H1 (cell line): ENCODE results near the gene POLA1. TPM values are rescaled to one million over a fixed set of nuclear protein-coding genes. Genes with fewer than 3 reads are reported as not detected.

Experiments
- CTCF ChIA-PET: fragments of 300-600 bp; sonication (Branson Sonifier 250); formaldehyde crosslinking; loops from one replicate; lab custom pipeline; 2021; ENCODE audit not compliant: partially characterized antibody; lab: Charles Lee
- POLR2A ChIA-PET: fragments of 300-600 bp; sonication (Branson Sonifier 250); formaldehyde crosslinking; loops from one replicate; lab custom pipeline; 2021; ENCODE audit warnings: inconsistent platforms; ENCODE audit not compliant: partially characterized antibody; lab: Charles Lee
- DNase-seq, 2 experiments: peaks; one replicate each; pipeline versions ENCODE4 v3.0.0 to v3.0.0-alpha.2; 2010 to 2022; ENCODE audit warnings: low spot score in 2 of 2, low read depth in 1 of 2, mixed read lengths in 1 of 2
- FAIRE-seq: peaks from 2 replicates; lab custom pipeline; 2011; peaks lifted over from hg19 to GRCh38; lab: Jason Lieb, UNC
- H2AFZ ChIP-seq: 2 replicates; pipeline ENCODE4 v1.8.1; 2012; ENCODE audit warnings: low read length, inconsistent platforms
- H2AK5ac ChIP-seq: 2 replicates; pipeline ENCODE4 v1.6.1; 2013; ENCODE audit warnings: low read depth, low read length
- H2BK120ac ChIP-seq: replicated peaks from 2 replicates; pipeline ENCODE3; 2013; ENCODE audit warnings: low read depth, low read length, inconsistent platforms
- H2BK12ac ChIP-seq: 2 replicates; pipeline ENCODE4 v1.6.1; 2013; ENCODE audit warnings: low read depth, low read length
- H2BK15ac ChIP-seq: 2 replicates; pipeline ENCODE4 v1.6.1; 2013; ENCODE audit warnings: low read length
- H2BK20ac ChIP-seq: 2 replicates; pipeline ENCODE4 v1.6.1; 2013; ENCODE audit warnings: low read length
- H2BK5ac ChIP-seq: 2 replicates; pipeline ENCODE4 v1.6.1; 2013; ENCODE audit warnings: low read depth, low read length
- H3K14ac ChIP-seq: 2 replicates; pipeline ENCODE4 v1.6.1; 2013; ENCODE audit warnings: inconsistent platforms; ENCODE audit not compliant: insufficient read length
- H3K18ac ChIP-seq: 2 replicates; pipeline ENCODE4 v1.6.1; 2013; ENCODE audit warnings: low read length; ENCODE audit errors: extremely low read depth
- H3K23ac ChIP-seq: 2 replicates; pipeline ENCODE4 v1.6.1; 2013; ENCODE audit warnings: inconsistent platforms; ENCODE audit not compliant: insufficient read length
- H3K23me2 ChIP-seq: 2 replicates; pipeline ENCODE4 v1.6.1; 2013; ENCODE audit warnings: low read depth, low read length
- H3K27ac ChIP-seq: 2 replicates; pipeline ENCODE4 v1.6.1; 2011; ENCODE audit warnings: low read depth, low read length, inconsistent platforms
- H3K27me3 ChIP-seq, 4 experiments: replicated peaks in 1 of 4; 1 replicate in 1 of 4; 2 replicates in 3 of 4; pipeline versions ENCODE4 v1.6.1 to v1.8.1; 2011 to 2013; ENCODE audit warnings: low read length in 3 of 4, mild to moderate bottlenecking in 3 of 4, inconsistent platforms in 2 of 4, mixed read lengths in 2 of 4, moderate library complexity in 1 of 4; ENCODE audit not compliant: control insufficient read depth in 3 of 4, insufficient read depth in 3 of 4; ENCODE audit errors: extremely low read depth in 1 of 4
- H3K36me3 ChIP-seq, 4 experiments: 2 replicates each; pipeline versions ENCODE4 v1.6.1 to v1.8.1; 2011 to 2013; ENCODE audit warnings: mild to moderate bottlenecking in 4 of 4, low read length in 3 of 4, moderate library complexity in 2 of 4, control low read depth in 1 of 4, inconsistent platforms in 1 of 4; ENCODE audit not compliant: insufficient read depth in 4 of 4, control insufficient read depth in 2 of 4
- H3K4ac ChIP-seq: replicated peaks from 2 replicates; pipeline ENCODE3; 2013; ENCODE audit warnings: low read length, low read depth, mixed read lengths, inconsistent platforms; ENCODE audit not compliant: insufficient read length
- H3K4me1 ChIP-seq, 4 experiments: replicated peaks in 1 of 4; 1 replicate in 1 of 4; 2 replicates in 3 of 4; pipeline versions ENCODE4 v1.6.1 to v1.8.1; 2011 to 2013; ENCODE audit warnings: low read length in 3 of 4, inconsistent platforms in 2 of 4, mixed read lengths in 1 of 4; ENCODE audit not compliant: insufficient read depth in 4 of 4, control insufficient read depth in 3 of 4
- H3K4me2 ChIP-seq, 2 experiments: 2 replicates each; pipeline versions ENCODE4 v1.6.1 to v1.8.1; 2011 to 2013; ENCODE audit warnings: low read depth in 2 of 2, low read length in 2 of 2, control low read depth in 1 of 2, inconsistent platforms in 1 of 2, mild to moderate bottlenecking in 1 of 2; ENCODE audit not compliant: insufficient read depth in 1 of 2
- H3K4me3 ChIP-seq, 4 experiments: fragments of 200-600, 300-600 bp in 1 of 4; sonication (generic), shearing (Covaris generic), sonication (Bioruptor Twin) in 1 of 4; 2 replicates each; pipeline versions ENCODE4 v1.5.1 to v1.8.1; 2011 to 2016; ENCODE audit warnings: low read length in 4 of 4, low read depth in 3 of 4, control low read depth in 2 of 4, inconsistent platforms in 2 of 4, mild to moderate bottlenecking in 2 of 4, mixed read lengths in 1 of 4, moderate library complexity in 1 of 4; ENCODE audit not compliant: insufficient read depth in 2 of 4; ENCODE audit errors: extremely low read depth in 1 of 4
- H3K56ac ChIP-seq: replicated peaks from 2 replicates; pipeline ENCODE3; 2013; ENCODE audit warnings: low read depth, mild to moderate bottlenecking, mixed read lengths, low read length, inconsistent platforms; ENCODE audit not compliant: insufficient read length
- H3K79me1 ChIP-seq: 2 replicates; pipeline ENCODE4 v1.6.1; 2013; ENCODE audit warnings: low read depth, low read length, control low read depth
- H3K79me2 ChIP-seq, 2 experiments: 2 replicates each; pipeline versions ENCODE4 v1.6.1 to v1.8.1; 2012 to 2013; ENCODE audit warnings: low read length in 2 of 2, mild to moderate bottlenecking in 2 of 2, inconsistent platforms in 1 of 2; ENCODE audit not compliant: insufficient read depth in 2 of 2, control insufficient read depth in 1 of 2
- H3K9ac ChIP-seq, 4 experiments: replicated peaks in 1 of 4; 1 replicate in 1 of 4; 2 replicates in 3 of 4; pipeline versions ENCODE4 v1.6.1 to v1.8.1; 2011 to 2013; ENCODE audit warnings: low read depth in 3 of 4, low read length in 3 of 4, control low read depth in 2 of 4, mild to moderate bottlenecking in 2 of 4, moderate library complexity in 2 of 4, inconsistent platforms in 1 of 4; ENCODE audit errors: extremely low read depth in 1 of 4
- H3K9me3 ChIP-seq, 2 experiments: 2 replicates each; pipeline versions ENCODE4 v1.6.1 to v1.8.1; 2012 to 2013; ENCODE audit warnings: mild to moderate bottlenecking in 2 of 2, moderate library complexity in 2 of 2, control low read depth in 1 of 2, inconsistent platforms in 1 of 2, low read depth in 1 of 2, low read length in 1 of 2, mixed read lengths in 1 of 2; ENCODE audit not compliant: insufficient read depth in 2 of 2
- H4K20me1 ChIP-seq, 2 experiments: replicated peaks in 1 of 2; 2 replicates each; pipeline versions ENCODE3 to v1.8.1; 2011 to 2013; ENCODE audit warnings: inconsistent platforms in 2 of 2, low read length in 2 of 2, mild to moderate bottlenecking in 1 of 2; ENCODE audit not compliant: insufficient read depth in 2 of 2, control insufficient read depth in 1 of 2
- H4K5ac ChIP-seq: 2 replicates; pipeline ENCODE4 v1.6.1; 2013; ENCODE audit warnings: low read length, low read depth, mixed read lengths, inconsistent platforms; ENCODE audit not compliant: insufficient read length
- H4K8ac ChIP-seq: 2 replicates; pipeline ENCODE4 v1.8.0; 2013; ENCODE audit warnings: mild to moderate bottlenecking, moderate library complexity, low read length, inconsistent platforms; ENCODE audit not compliant: insufficient read depth; ENCODE audit errors: extremely low read depth
- H4K91ac ChIP-seq: replicated peaks from 2 replicates; pipeline ENCODE3; 2013; ENCODE audit warnings: low read length, mixed read lengths, inconsistent platforms; ENCODE audit not compliant: insufficient read length
- ASH2L ChIP-seq: fragments of 200-600, 300-600 bp; sonication (generic); IDR thresholded peaks from one replicate; pipeline ENCODE4 v1.7.1; 2017; ENCODE audit warnings: low read length
- BACH1 ChIP-seq: IDR thresholded peaks from 2 replicates; pipeline ENCODE4 v1.6.1; 2012; ENCODE audit warnings: low read length, improper control_type of control experiment
- EGR1 ChIP-seq: IDR thresholded peaks from 2 replicates; pipeline ENCODE4 v1.6.1; 2011; ENCODE audit warnings: low read depth, low read length, borderline replicate concordance
- GABPA ChIP-seq: IDR thresholded peaks from 2 replicates; pipeline ENCODE4 v1.6.1; 2011; ENCODE audit warnings: mild to moderate bottlenecking, low read length, moderate library complexity, borderline replicate concordance; ENCODE audit not compliant: insufficient read depth
- GTF2F1 ChIP-seq: IDR thresholded peaks from 2 replicates; pipeline ENCODE4 v1.6.1; 2012; ENCODE audit warnings: low read depth, low read length, improper control_type of control experiment, borderline replicate concordance
- HDAC2 ChIP-seq, 2 experiments: fragments of 300-600 bp in 1 of 2; sonication (generic) in 1 of 2; IDR thresholded peaks; 2 replicates each; pipeline ENCODE4 v1.6.1; 2011 to 2012; ENCODE audit warnings: low read depth in 2 of 2, low read length in 2 of 2, mild to moderate bottlenecking in 2 of 2, moderate library complexity in 2 of 2, borderline replicate concordance in 1 of 2, inconsistent platforms in 1 of 2
- KDM4A ChIP-seq: IDR thresholded peaks from one replicate; pipeline ENCODE4 v1.7.1; 2012; ENCODE audit warnings: low read depth, mild to moderate bottlenecking, moderate library complexity, low read length, inconsistent platforms; ENCODE audit not compliant: severe bottlenecking
- MAFK ChIP-seq: IDR thresholded peaks from 2 replicates; pipeline ENCODE4 v1.6.1; 2012; ENCODE audit warnings: low read depth, mild to moderate bottlenecking, improper control_type of control experiment, low read length
- PHF8 ChIP-seq: fragments of 200-600 bp; sonication (generic); conservative IDR thresholded peaks from 2 replicates; pipeline ENCODE4 v1.7.1; 2012; ENCODE audit warnings: low read depth, mild to moderate bottlenecking, inconsistent platforms, low read length, moderate library complexity
- RBBP5 ChIP-seq: IDR thresholded peaks from 2 replicates; pipeline ENCODE4 v1.7.1; 2012; ENCODE audit warnings: low read depth, mild to moderate bottlenecking, inconsistent platforms, low read length, moderate library complexity, borderline replicate concordance
- TCF12 ChIP-seq: IDR thresholded peaks from 2 replicates; pipeline ENCODE4 v1.6.1; 2011; ENCODE audit warnings: low read depth, mild to moderate bottlenecking, low read length
- ZNF274 ChIP-seq: IDR thresholded peaks from 2 replicates; pipeline ENCODE4 v1.7.0; 2012; ENCODE audit warnings: low read length, borderline replicate concordance; ENCODE audit errors: extremely low read depth
- WGBS, 2 experiments: shearing (Covaris generic) in 1 of 2; methylation state at CpG; one replicate each; pipeline versions ENCODE4 v1.1.6 to v1.1.7; 2013 to 2015; ENCODE audit warnings: low lambda C conversion rate in 2 of 2, mixed read lengths in 2 of 2, inconsistent platforms in 1 of 2, low coverage in 1 of 2, missing lambda C conversion rate in 1 of 2; ENCODE audit not compliant: insufficient replicate concordance in 2 of 2, insufficient coverage in 1 of 2, insufficient read length in 1 of 2; ENCODE audit errors: extremely low coverage in 1 of 2, missing lambda C conversion rate in 1 of 2; 5-methylcytosine and 5-hydroxymethylcytosine counted together
- polyA plus RNA-seq, 7 experiments: library from polyadenylated mRNA; depleted of rRNA in 3 of 7; stranded (reverse) in 5 of 7; unstranded in 2 of 7; fragments of >200 nt in 5 of 7; fragments of 200-250 nt in 2 of 7; gene quantifications; 1 replicate in 5 of 7; 2 replicates in 1 of 7; 4 replicates in 1 of 7; pipeline versions ENCODE4 v1.2.1 to v1.2.3, GENCODE V29; 2011 to 2013; ENCODE audit warnings: missing spikeins in 2 of 7, mixed read lengths in 2 of 7
- total RNA-seq: library from RNA; stranded (reverse); fragmentation: NEBNext Ultra II Directional; extraction: Animal tissue kit (Norgen Biotek cat#: 25700); gene quantifications from 2 replicates; pipeline ENCODE4 v1.2.1, GENCODE V29; 2021
- TF ChIP-seq, protein P1 (sequence below): IDR thresholded peaks from 2 replicates; pipeline ENCODE4 v1.6.1; 2012; ENCODE audit warnings: low read length, inconsistent platforms

The POLA1 gene
- total and polyA plus RNA-seq, 2 of the 8 experiments (the other 6 are each of a cell fraction or from before 2014, with no cell fraction given), result 5.6 to 34.9 TPM

DNA sequence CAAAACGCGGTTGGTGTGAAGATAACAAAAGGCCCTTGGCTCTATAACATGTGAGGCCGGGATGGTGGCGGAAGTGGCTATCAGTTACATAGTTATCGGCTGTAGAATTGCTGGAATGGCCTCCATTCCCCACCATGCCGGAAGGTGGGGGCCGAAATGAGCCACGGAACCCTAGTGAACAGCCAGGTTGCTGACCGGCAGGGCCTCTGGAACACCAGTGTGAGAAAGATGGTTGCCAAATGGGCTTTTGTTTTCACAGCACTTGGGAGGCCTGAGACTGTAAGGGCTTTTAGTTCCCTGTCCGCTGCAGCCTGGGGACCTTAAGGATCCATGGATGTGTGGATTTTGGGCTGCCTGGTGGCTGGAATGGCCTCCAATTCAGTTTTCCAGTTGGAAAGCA is 345.3 kb downstream of the POLA1 start:
- Histone ChIP-seq H3K4me1 (no peaks in the 10 kb centered on the region), H3K36me3 (no peaks in the 10 kb centered on the region), H2AFZ (no peak overlapping the region), H4K5ac (no peak overlapping the region), H3K79me1 (no peaks in the 10 kb centered on the region), H4K20me1 (no peaks in the 10 kb centered on the region), H3K4me3 (no peak overlapping the region), H3K9ac (no peak overlapping the region), H4K91ac (no peak overlapping the region), H3K4ac (no peak overlapping the region), H2BK5ac (no peak overlapping the region), H3K4me2 (no peak overlapping the region), H3K23me2 (no peaks in the 10 kb centered on the region), H2BK15ac (no peak overlapping the region), H3K27me3 (no peaks in the 10 kb centered on the region), H3K23ac (no peak overlapping the region), H3K27ac (no peak overlapping the region), H3K9me3 (no peaks in the 10 kb centered on the region), H3K18ac (no peak overlapping the region), H3K56ac (no peak overlapping the region), H4K8ac (no peak overlapping the region), H3K14ac (no peak overlapping the region), H2BK120ac (no peak overlapping the region), H2BK12ac (no peak overlapping the region), H3K79me2 (no peaks in the 10 kb centered on the region), H2AK5ac (no peak overlapping the region), H2BK20ac (no peak overlapping the region)
- FAIRE-seq (no peak), DNase-seq (no peak)
- 96% methylated on average over 8 of the region's 10 CpGs; no CpG with 5 or more reads in 1 of the 2 experiments for WGBS, 2 experiments
- ChIA-PET CTCF (interaction anchor here (0.6 to 2.1 kb wide), 6 partner anchors 12 to 389 kb away, joined by 3 to 15 read pairs (median 3); no protein-coding TSS in a partner anchor), POLR2A (no interaction called here)
- no peak for TF ChIP-seq BACH1
- TF ChIP-seq TCF12, result no peak
- TF ChIP-seq RBBP5, result no peak
- no peak for TF ChIP-seq GTF2F1
- TF ChIP-seq PHF8, result no peak
- no peak for TF ChIP-seq HDAC2 (IDR thresholded peaks at IDR 0.05; ENCODE audit: borderline replicate concordance in 1 of 2, low read depth in 2 of 2, low read length in 2 of 2)
- TF ChIP-seq KDM4A, result no peak
- TF ChIP-seq EGR1, result no peak
- TF ChIP-seq MAFK, result no peak
- TF ChIP-seq ASH2L, result no peak
- TF ChIP-seq ZNF274, result no peak
- TF ChIP-seq, protein P1, sequence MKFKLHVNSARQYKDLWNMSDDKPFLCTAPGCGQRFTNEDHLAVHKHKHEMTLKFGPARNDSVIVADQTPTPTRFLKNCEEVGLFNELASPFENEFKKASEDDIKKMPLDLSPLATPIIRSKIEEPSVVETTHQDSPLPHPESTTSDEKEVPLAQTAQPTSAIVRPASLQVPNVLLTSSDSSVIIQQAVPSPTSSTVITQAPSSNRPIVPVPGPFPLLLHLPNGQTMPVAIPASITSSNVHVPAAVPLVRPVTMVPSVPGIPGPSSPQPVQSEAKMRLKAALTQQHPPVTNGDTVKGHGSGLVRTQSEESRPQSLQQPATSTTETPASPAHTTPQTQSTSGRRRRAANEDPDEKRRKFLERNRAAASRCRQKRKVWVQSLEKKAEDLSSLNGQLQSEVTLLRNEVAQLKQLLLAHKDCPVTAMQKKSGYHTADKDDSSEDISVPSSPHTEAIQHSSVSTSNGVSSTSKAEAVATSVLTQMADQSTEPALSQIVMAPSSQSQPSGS, result no peak
- no peak for TF ChIP-seq GABPA
